Osteoblast (primary cell): Measurements from ENCODE around the gene KIAA1217. TPM values are rescaled to one million over a fixed set of nuclear protein-coding genes. Genes with fewer than 3 reads are reported as not detected.
A peak's percentile ranks its signal among the peaks of the same experiment; 100 is the strongest.

Source experiments
- DNase-seq: peaks from one replicate; pipeline ENCODE4 v3.0.0; 2011; ENCODE audit warnings: low spot score, mixed read lengths; ENCODE audit not compliant: insufficient read length; ENCODE audit errors: missing footprints
- H2AFZ ChIP-seq: 2 replicates; pipeline ENCODE4 v1.6.0; 2011; ENCODE audit warnings: mild to moderate bottlenecking, low read length
- H3K27ac ChIP-seq: 2 replicates; pipeline ENCODE4 v1.5.1; 2011; ENCODE audit warnings: mild to moderate bottlenecking, low read depth, low read length, moderate library complexity
- H3K27me3 ChIP-seq: 2 replicates; pipeline ENCODE4 v1.6.0; 2012; ENCODE audit warnings: mild to moderate bottlenecking, control low read depth, inconsistent platforms, low read length, moderate library complexity; ENCODE audit not compliant: insufficient read depth
- H3K36me3 ChIP-seq: 2 replicates; pipeline ENCODE4 v1.5.1; 2011; ENCODE audit warnings: mild to moderate bottlenecking, low read length, control low read depth, moderate library complexity; ENCODE audit not compliant: insufficient read depth
- H3K4me1 ChIP-seq: 2 replicates; pipeline ENCODE4 v1.5.1; 2011; ENCODE audit warnings: mild to moderate bottlenecking, low read length, control low read depth, moderate library complexity; ENCODE audit not compliant: insufficient read depth
- H3K4me2 ChIP-seq: 2 replicates; pipeline ENCODE4 v1.6.0; 2011; ENCODE audit warnings: mild to moderate bottlenecking, low read length; ENCODE audit not compliant: insufficient read depth
- H3K4me3 ChIP-seq: fragments of 200-600 bp; sonication (generic); 3 replicates; pipeline ENCODE4 v1.5.1; 2012; ENCODE audit warnings: mild to moderate bottlenecking, low read length, inconsistent platforms; ENCODE audit not compliant: insufficient read depth
- H3K79me2 ChIP-seq: 2 replicates; pipeline ENCODE4 v1.6.0; 2012; ENCODE audit warnings: mild to moderate bottlenecking, low read length, control low read depth, inconsistent platforms; ENCODE audit not compliant: insufficient read depth
- H3K9me3 ChIP-seq: 2 replicates; pipeline ENCODE4 v1.5.1; 2011; ENCODE audit warnings: low read depth, low read length, control low read depth
- H4K20me1 ChIP-seq: 2 replicates; pipeline ENCODE4 v1.6.0; 2012; ENCODE audit warnings: mild to moderate bottlenecking, low read length, control low read depth; ENCODE audit not compliant: insufficient read depth
- CTCF ChIP-seq: IDR thresholded peaks from 2 replicates; pipeline ENCODE4 v1.5.1; 2011; ENCODE audit warnings: mild to moderate bottlenecking, low read depth, low read length, moderate library complexity; ENCODE audit errors: extremely low read depth
- total RNA-seq: library from RNA; depleted of rRNA; stranded (reverse); fragments of >200 nt; gene quantifications from 2 replicates; pipeline ENCODE4 v1.2.3, GENCODE V29; 2012

The KIAA1217 gene
- total RNA-seq, 1 donor: 51.0 TPM

- Histone ChIP-seq H4K20me1 (no peaks in the 10 kb centered on the region), H3K27ac (no peak overlapping the region), H3K4me3 (no peak overlapping the region), H3K36me3 (no peaks in the 10 kb centered on the region), H3K27me3 (no peaks in the 10 kb centered on the region), H2AFZ (no peak overlapping the region), H3K4me1 (no peaks in the 10 kb centered on the region), H3K79me2 (no peaks in the 10 kb centered on the region), H3K4me2 (no peak overlapping the region), H3K9me3 (no peaks in the 10 kb centered on the region)
- TF ChIP-seq CTCF: peak; percentile 45
- no peak for DNase-seq
Measured at GRCh38 chr10:24418532-24418931, 209.6 kb downstream of the KIAA1217 start.

GRCh38 chr10:24419066-24419465 lies 210.1 kb downstream of the KIAA1217 start:
- no peaks in the 10 kb centered on the region for H3K27me3 ChIP-seq
- no peaks in the 10 kb centered on the region for H3K36me3 ChIP-seq
- no peaks in the 10 kb centered on the region for H3K4me1 ChIP-seq
- no peak for TF ChIP-seq CTCF
- H2AFZ ChIP-seq: no peak overlapping the region
- no peak for DNase-seq
- no peaks in the 10 kb centered on the region for H3K9me3 ChIP-seq
- H3K4me2 ChIP-seq: no peak overlapping the region
- no peaks in the 10 kb centered on the region for H3K79me2 ChIP-seq
- H4K20me1 ChIP-seq: no peaks in the 10 kb centered on the region
- no peak overlapping the region for H3K27ac ChIP-seq
- no peak overlapping the region for H3K4me3 ChIP-seq

GRCh38 chr10:24425151-24425550 lies 216.2 kb downstream of the KIAA1217 start:
- TF ChIP-seq CTCF: no peak
- Histone ChIP-seq H3K4me3 (no peak overlapping the region), H3K79me2 (no peaks in the 10 kb centered on the region), H3K4me2 (no peak overlapping the region), H3K4me1 (peaks cover 5% of the 10 kb centered on the region), H3K27ac (no peak overlapping the region), H3K27me3 (no peaks in the 10 kb centered on the region), H3K9me3 (no peaks in the 10 kb centered on the region), H4K20me1 (no peaks in the 10 kb centered on the region), H2AFZ (no peak overlapping the region), H3K36me3 (no peaks in the 10 kb centered on the region)
- DNase-seq: no peak

GRCh38 chr10:24427678-24428409 lies 218.9 kb downstream of the KIAA1217 start:
- Histone ChIP-seq H3K4me3 (no peak overlapping the region), H3K79me2 (no peaks in the 10 kb centered on the region), H3K9me3 (no peaks in the 10 kb centered on the region), H2AFZ (peak overlapping the region; percentile 40), H3K4me1 (peaks cover 8% of the 10 kb centered on the region), H3K36me3 (no peaks in the 10 kb centered on the region), H3K27ac (no peak overlapping the region), H4K20me1 (no peaks in the 10 kb centered on the region), H3K4me2 (no peak overlapping the region), H3K27me3 (no peaks in the 10 kb centered on the region)
- no peak for DNase-seq
- TF ChIP-seq CTCF: no peak
